Common myeloid progenitor, CD34-positive (primary cell): ENCODE results near the gene RPTOR.

Source experiments
- CTCF ChIA-PET: fragments of 350-600 bp; sonication (Branson Sonifier 250); formaldehyde crosslinking; loops from one replicate; lab custom pipeline; 2021; ENCODE audit warnings: antibody characterized with exemption; lab: Charles Lee
- POLR2A ChIA-PET: fragments of 350-600 bp; sonication (Branson Sonifier 250); formaldehyde crosslinking; loops from one replicate; lab custom pipeline; 2021; ENCODE audit warnings: antibody characterized with exemption; lab: Charles Lee
- DNase-seq, 3 donors: peaks; one replicate each; pipeline versions ENCODE4 v3.0.0 to v3.0.0-alpha.2; 2013
- H3K27ac ChIP-seq, 2 experiments: 1 replicate in 1 of 2; 2 replicates in 1 of 2; pipeline ENCODE4 v1.7.0; 2013; ENCODE audit warnings: inconsistent platforms in 2 of 2, low read length in 2 of 2, mild to moderate bottlenecking in 2 of 2, low read depth in 1 of 2, moderate library complexity in 1 of 2; ENCODE audit not compliant: severe bottlenecking in 2 of 2, insufficient read depth in 1 of 2, poor library complexity in 1 of 2
- H3K27me3 ChIP-seq, 5 experiments: replicated peaks in 2 of 5; 1 replicate in 3 of 5; 2 replicates in 2 of 5; pipeline versions ENCODE4 v1.6.1 to v1.7.0; 2013; ENCODE audit warnings: low read length in 4 of 5, mild to moderate bottlenecking in 2 of 5, moderate library complexity in 2 of 5, inconsistent platforms in 1 of 5; ENCODE audit not compliant: insufficient read depth in 5 of 5, control insufficient read depth in 4 of 5
- H3K36me3 ChIP-seq, 4 experiments: 1 replicate in 2 of 4; 2 replicates in 2 of 4; pipeline versions ENCODE4 v1.6.1 to v1.7.0; 2013; ENCODE audit warnings: low read length in 3 of 4, control low read depth in 1 of 4, mild to moderate bottlenecking in 1 of 4; ENCODE audit not compliant: control insufficient read depth in 4 of 4, insufficient read depth in 4 of 4
- H3K4me1 ChIP-seq, 4 experiments: 1 replicate in 3 of 4; 2 replicates in 1 of 4; pipeline versions ENCODE4 v1.6.1 to v1.7.1; 2013; ENCODE audit warnings: low read length in 3 of 4, mild to moderate bottlenecking in 3 of 4, control low read depth in 1 of 4, inconsistent platforms in 1 of 4, moderate library complexity in 1 of 4; ENCODE audit not compliant: control insufficient read depth in 4 of 4, insufficient read depth in 4 of 4; ENCODE audit errors: control extremely low read depth in 1 of 4
- H3K4me3 ChIP-seq, 7 experiments: 1 replicate in 4 of 7; 2 replicates in 3 of 7; pipeline versions ENCODE4 v1.5.1 to v1.7.0; 2013; ENCODE audit warnings: mild to moderate bottlenecking in 7 of 7, low read length in 6 of 7, moderate library complexity in 6 of 7, inconsistent platforms in 2 of 7, low read depth in 2 of 7, control low read depth in 1 of 7; ENCODE audit not compliant: insufficient read depth in 4 of 7, control insufficient read depth in 1 of 7; ENCODE audit errors: extremely low read depth in 1 of 7
- H3K9me3 ChIP-seq, 5 experiments: 1 replicate in 4 of 5; 2 replicates in 1 of 5; pipeline versions ENCODE4 v1.6.1 to v1.7.1; 2013; ENCODE audit warnings: low read length in 4 of 5, mild to moderate bottlenecking in 2 of 5, inconsistent platforms in 1 of 5, low read depth in 1 of 5, moderate library complexity in 1 of 5; ENCODE audit not compliant: control insufficient read depth in 4 of 5, insufficient read depth in 2 of 5; ENCODE audit errors: control extremely low read depth in 1 of 5
- WGBS: methylation state at CpG from one replicate; pipeline ENCODE4 v1.1.5; 2013; ENCODE audit not compliant: insufficient coverage; 5-methylcytosine and 5-hydroxymethylcytosine counted together

Gene RPTOR

GRCh38 chr17:80675438-80676095 is 130.9 kb downstream of the RPTOR start:
- no peaks in the 10 kb centered on the region for H3K27me3 ChIP-seq
- ChIA-PET CTCF (no interaction called here), POLR2A (no interaction called here)
- WGBS: 98% methylated on average over 18 of the region's 19 CpGs
- DNase-seq: no peak
- no peak overlapping the region for H3K4me3 ChIP-seq
- no peak overlapping the region for H3K27ac ChIP-seq
- peaks cover 0 to 3% (median 0%) of the 10 kb centered on the region in 5 experiments for H3K9me3 ChIP-seq
- peaks cover 0 to 17% (median 10%) of the 10 kb centered on the region in 4 experiments for H3K4me1 ChIP-seq
- peaks cover 0 to 2% (median 0%) of the 10 kb centered on the region in 4 experiments for H3K36me3 ChIP-seq

GRCh38 chr17:80676096-80676466 is 131.4 kb downstream of the RPTOR start:
- Histone ChIP-seq H3K27ac (no peak overlapping the region), H3K4me3 (no peak overlapping the region), H3K36me3 (peaks cover 0 to 2% (median 0%) of the 10 kb centered on the region in 4 experiments), H3K4me1 (peaks cover 0 to 17% (median 8%) of the 10 kb centered on the region in 4 experiments), H3K27me3 (no peaks in the 10 kb centered on the region), H3K9me3 (peaks cover 0 to 3% (median 0%) of the 10 kb centered on the region in 5 experiments)
- CTCF ChIA-PET: no interaction called here
- POLR2A ChIA-PET: no interaction called here
- 98% methylated on average over 7 of the region's 7 CpGs for WGBS
- DNase-seq: no peak

DNA sequence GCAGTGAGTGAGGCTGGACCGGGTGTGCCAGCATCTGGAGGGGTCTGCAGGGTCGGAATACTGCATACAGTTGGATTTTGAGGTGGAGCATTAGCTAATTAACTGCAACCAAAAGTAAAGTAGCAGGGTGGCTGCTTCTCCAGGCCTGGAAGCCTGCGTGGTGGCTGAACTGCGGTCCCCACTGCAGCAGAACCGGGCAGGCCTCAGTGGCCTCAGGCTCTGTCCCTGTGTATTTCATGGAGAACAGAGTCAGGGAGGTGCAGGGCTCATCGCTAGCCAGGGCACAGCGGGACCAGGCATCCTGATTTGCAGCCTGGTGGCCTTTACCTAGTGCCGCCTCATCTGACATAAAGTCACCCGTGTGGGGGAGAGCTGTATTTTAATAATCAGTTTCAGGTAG is 131.9 kb downstream of the RPTOR start:
- DNase-seq: no peak
- Histone ChIP-seq H3K4me1 (peaks cover 0 to 17% (median 7%) of the 10 kb centered on the region in 4 experiments), H3K27me3 (no peaks in the 10 kb centered on the region), H3K4me3 (no peak overlapping the region), H3K36me3 (peaks cover 0 to 2% (median 0%) of the 10 kb centered on the region in 4 experiments), H3K27ac (no peak overlapping the region), H3K9me3 (peaks cover 0 to 2% (median 0%) of the 10 kb centered on the region in 5 experiments)
- 97% methylated on average over 8 of the region's 9 CpGs for WGBS
- ChIA-PET POLR2A (no interaction called here), CTCF (no interaction called here)

DNA sequence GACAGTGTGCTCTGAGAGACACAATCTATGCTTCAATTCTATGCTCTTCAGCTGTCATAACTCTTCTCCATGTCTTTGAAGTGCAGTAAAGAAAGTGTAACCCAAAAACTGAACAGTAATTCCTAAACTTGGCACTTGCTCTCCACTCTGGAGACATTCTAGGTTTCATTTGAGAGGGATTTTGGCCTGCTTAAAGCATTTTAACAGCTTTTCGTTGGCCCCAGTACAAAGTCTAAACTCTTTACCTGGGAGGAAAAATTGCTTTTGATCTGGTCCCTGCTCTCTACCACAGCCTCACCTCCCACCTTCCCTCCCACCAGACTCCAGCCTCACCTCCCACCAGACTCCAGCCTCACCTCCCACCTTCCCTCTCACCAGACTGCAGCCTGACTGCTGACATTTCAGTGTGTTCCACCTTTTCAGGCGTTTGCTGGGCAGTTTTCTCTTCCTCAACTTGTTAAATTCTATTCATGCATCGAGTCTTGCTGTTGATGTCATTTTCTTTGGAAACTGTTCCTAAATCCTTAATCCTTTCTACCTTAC is 132.6 kb downstream of the RPTOR start:
- no peak overlapping the region for H3K27ac ChIP-seq
- no peaks in the 10 kb centered on the region for H3K9me3 ChIP-seq
- H3K4me1 ChIP-seq: peaks cover 0 to 17% (median 7%) of the 10 kb centered on the region in 4 experiments
- ChIA-PET CTCF (no interaction called here), POLR2A (no interaction called here)
- H3K36me3 ChIP-seq: peaks cover 0 to 2% (median 0%) of the 10 kb centered on the region in 4 experiments
- no peaks in the 10 kb centered on the region for H3K27me3 ChIP-seq
- WGBS: 100% methylated on average over 3 of the region's 3 CpGs
- no peak for DNase-seq
- no peak overlapping the region for H3K4me3 ChIP-seq

DNA sequence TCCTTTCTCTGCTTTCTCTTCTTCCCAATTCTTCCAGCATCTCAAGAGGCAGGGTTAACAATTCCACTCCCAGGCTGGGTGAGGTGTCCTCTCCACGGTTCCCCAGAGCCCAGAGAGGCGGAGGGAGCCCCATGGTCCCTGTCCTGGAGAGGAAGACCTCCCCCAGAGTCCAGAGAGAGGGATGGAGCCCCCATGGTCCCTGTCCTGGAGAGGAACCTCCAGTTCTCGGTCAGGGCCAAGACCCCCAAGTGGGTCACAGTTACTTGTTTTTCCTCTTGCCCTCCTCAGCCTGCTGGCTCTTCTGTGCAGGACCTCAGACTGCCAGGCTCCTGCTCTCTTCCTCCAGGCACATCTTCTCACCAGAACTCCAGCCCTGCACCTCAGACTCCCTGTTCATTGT is 135.2 kb downstream of the RPTOR start:
- Histone ChIP-seq H3K36me3 (peaks cover 0 to 10% (median 2%) of the 10 kb centered on the region in 4 experiments), H3K4me3 (no peak overlapping the region), H3K4me1 (peaks cover 0 to 17% (median 5%) of the 10 kb centered on the region in 4 experiments), H3K27me3 (no peaks in the 10 kb centered on the region), H3K27ac (no peak overlapping the region), H3K9me3 (no peaks in the 10 kb centered on the region)
- WGBS: 100% methylated on average over 3 of the region's 3 CpGs
- ChIA-PET CTCF (interaction anchor here (0.7 kb wide), 1 partner anchor 269 kb away, joined by 3 read pairs; no protein-coding TSS in a partner anchor), POLR2A (interaction anchor here (0.7 kb wide), 1 partner anchor 110 kb away, joined by 4 read pairs; no protein-coding TSS in a partner anchor)
- DNase-seq: no peak

GRCh38 chr17:80681215-80681614 is 136.6 kb downstream of the RPTOR start:
- Histone ChIP-seq H3K4me1 (peaks cover 0 to 12% (median 5%) of the 10 kb centered on the region in 4 experiments), H3K36me3 (peaks cover 0 to 10% (median 2%) of the 10 kb centered on the region in 4 experiments), H3K27me3 (no peaks in the 10 kb centered on the region), H3K4me3 (no peak overlapping the region), H3K9me3 (no peaks in the 10 kb centered on the region), H3K27ac (no peak overlapping the region)
- ChIA-PET POLR2A (no interaction called here), CTCF (no interaction called here)
- 100% methylated on average over 17 of the region's 18 CpGs for WGBS
- no peak for DNase-seq

- H3K9me3 ChIP-seq: no peaks in the 10 kb centered on the region
- H3K4me3 ChIP-seq: no peak overlapping the region
- 100% methylated on average over 5 of the region's 6 CpGs for WGBS
- H3K27me3 ChIP-seq: no peaks in the 10 kb centered on the region
- POLR2A ChIA-PET: interaction anchor here (1.3 kb wide), 1 partner anchor 21 kb away, joined by 6 read pairs; no protein-coding TSS in a partner anchor
- CTCF ChIA-PET: no interaction called here
- no peak overlapping the region for H3K27ac ChIP-seq
- DNase-seq: no peak
- peaks cover 0 to 14% (median 5%) of the 10 kb centered on the region in 4 experiments for H3K4me1 ChIP-seq
- peaks cover 0 to 13% (median 2%) of the 10 kb centered on the region in 4 experiments for H3K36me3 ChIP-seq
Measured at GRCh38 chr17:80682372-80682771, 137.7 kb downstream of the RPTOR start.
